SK-N-SH (cell line): Measurements from ENCODE around the gene SEZ6L. TPM values are rescaled to one million over a fixed set of nuclear protein-coding genes. Genes with fewer than 3 reads are reported as not detected.

Experiments
- CTCF ChIA-PET: fragments of 300-600, 350-600 bp; formaldehyde crosslinking; extraction: SDS; loops from one replicate; lab custom pipeline; 2021; lab: Yijun Ruan, JAX
- POLR2A ChIA-PET: fragments of 350-600 bp; sonication (Branson Sonifier 250); formaldehyde crosslinking; extraction: SDS; loops from one replicate; lab custom pipeline; 2020; ENCODE audit warnings: antibody characterized with exemption, inconsistent platforms; lab: Yijun Ruan, JAX
- DNase-seq: peaks from one replicate; pipeline ENCODE4 v3.0.0; 2012
- H2AFZ ChIP-seq: fragments of 200-600 bp; sonication (generic); 2 replicates; pipeline ENCODE4 v1.8.1; 2016; ENCODE audit warnings: antibody characterized with exemption, mild to moderate bottlenecking, low read depth
- H3F3A ChIP-seq: fragments of 200-600 bp; sonication (generic); replicated peaks from 2 replicates; pipeline ENCODE3; 2016; ENCODE audit warnings: antibody characterized with exemption, mild to moderate bottlenecking; ENCODE audit not compliant: insufficient read depth
- H3K27ac ChIP-seq, 2 experiments: fragments of 200-500 bp in 1 of 2; fragments of 200-600 bp in 1 of 2; sonication (Bioruptor generic) in 1 of 2; sonication (generic), shearing (Covaris generic) in 1 of 2; 2 replicates each; pipeline versions ENCODE4 v1.5.1 to v1.6.1; 2014 to 2016; ENCODE audit warnings: low read depth in 2 of 2, inconsistent platforms in 1 of 2, low read length in 1 of 2, mild to moderate bottlenecking in 1 of 2, mixed read lengths in 1 of 2
- H3K27me3 ChIP-seq: fragments of 200-600 bp; sonication (generic), shearing (Covaris generic); 2 replicates; pipeline ENCODE4 v1.6.1; 2016; ENCODE audit warnings: mixed run types; ENCODE audit not compliant: insufficient read depth
- H3K36me3 ChIP-seq, 2 experiments: fragments of 200-500 bp in 1 of 2; fragments of 200-600 bp in 1 of 2; sonication (Bioruptor generic) in 1 of 2; sonication (generic) in 1 of 2; replicated peaks in 1 of 2; 2 replicates each; pipeline versions ENCODE3 to v1.5.1; 2014 to 2016; ENCODE audit warnings: low read length in 1 of 2, mild to moderate bottlenecking in 1 of 2; ENCODE audit not compliant: insufficient read depth in 2 of 2, control insufficient read depth in 1 of 2
- H3K4me1 ChIP-seq, 2 experiments: fragments of 200-500 bp in 1 of 2; fragments of 200-600 bp in 1 of 2; sonication (Bioruptor generic) in 1 of 2; sonication (generic), shearing (Covaris generic) in 1 of 2; 2 replicates each; pipeline versions ENCODE4 v1.5.1 to v1.6.1; 2014 to 2016; ENCODE audit warnings: low read depth in 1 of 2, low read length in 1 of 2, mixed run types in 1 of 2; ENCODE audit not compliant: insufficient read depth in 2 of 2, control insufficient read depth in 1 of 2
- H3K4me2 ChIP-seq: fragments of 200-600 bp; sonication (generic), shearing (Covaris generic); 2 replicates; pipeline ENCODE4 v1.6.1; 2017; ENCODE audit warnings: mixed run types
- H3K4me3 ChIP-seq, 2 experiments: fragments of 200-500 bp in 1 of 2; fragments of 200-600 bp in 1 of 2; sonication (Bioruptor generic) in 1 of 2; sonication (generic), shearing (Covaris generic) in 1 of 2; 2 replicates each; pipeline versions ENCODE4 v1.5.1 to v1.8.1; 2014 to 2016; ENCODE audit warnings: low read depth in 2 of 2, inconsistent platforms in 1 of 2, low read length in 1 of 2, mild to moderate bottlenecking in 1 of 2, mixed read lengths in 1 of 2, moderate library complexity in 1 of 2
- H3K79me2 ChIP-seq: fragments of 200-600 bp; sonication (generic); 2 replicates; pipeline ENCODE4 v1.8.1; 2017; ENCODE audit warnings: mild to moderate bottlenecking; ENCODE audit not compliant: insufficient read depth
- H3K9ac ChIP-seq: fragments of 200-600 bp; sonication (generic); 2 replicates; pipeline ENCODE4 v1.6.1; 2017; ENCODE audit warnings: mixed run types
- H3K9me2 ChIP-seq: fragments of 200-600 bp; sonication (generic); 2 replicates; pipeline ENCODE4 v1.6.1; 2017; ENCODE audit warnings: mixed run types
- H3K9me3 ChIP-seq: fragments of 200-600 bp; sonication (generic); 2 replicates; pipeline ENCODE4 v1.6.1; 2017; ENCODE audit warnings: mixed run types, mild to moderate bottlenecking, moderate library complexity
- H4K20me1 ChIP-seq: fragments of 200-600 bp; sonication (generic); 2 replicates; pipeline ENCODE4 v1.6.1; 2017; ENCODE audit warnings: mild to moderate bottlenecking, mixed run types; ENCODE audit not compliant: insufficient read depth
- ELF1 ChIP-seq: IDR thresholded peaks from 2 replicates; pipeline ENCODE4 v1.4.0; 2012
- FOXM1 ChIP-seq: IDR thresholded peaks from 2 replicates; pipeline ENCODE4 v1.4.0; 2012; ENCODE audit warnings: low read depth, mild to moderate bottlenecking
- JUND ChIP-seq: IDR thresholded peaks from 2 replicates; pipeline ENCODE4 v1.4.0; 2012
- NRF1 ChIP-seq: IDR thresholded peaks from 2 replicates; pipeline ENCODE4 v1.6.1; 2012; ENCODE audit warnings: low read depth, mild to moderate bottlenecking, low read length
- RAD21 ChIP-seq: IDR thresholded peaks from 2 replicates; pipeline ENCODE4 v1.6.1; 2012; ENCODE audit warnings: mild to moderate bottlenecking, low read length
- RCOR1 ChIP-seq: fragments of 150-350 bp; IDR thresholded peaks from 2 replicates; pipeline ENCODE4 v1.6.1; 2017; ENCODE audit warnings: antibody characterized with exemption, low read length
- REST ChIP-seq: IDR thresholded peaks from 2 replicates; pipeline ENCODE4 v1.6.1; 2012; ENCODE audit warnings: mild to moderate bottlenecking, low read depth, low read length, moderate library complexity
- SIN3A ChIP-seq: IDR thresholded peaks from 2 replicates; pipeline ENCODE4 v1.6.1; 2012; ENCODE audit warnings: low read depth, mild to moderate bottlenecking, low read length, moderate library complexity, borderline replicate concordance
- TAF1 ChIP-seq: IDR thresholded peaks from 2 replicates; pipeline ENCODE4 v1.6.1; 2012; ENCODE audit warnings: low read depth, mild to moderate bottlenecking, low read length, moderate library complexity, borderline replicate concordance
- whole genome bisulfite sequencing: methylation state at CpG from one replicate; pipeline ENCODE4 v1.1.6; 2017; ENCODE audit warnings: low lambda C conversion rate; 5-methylcytosine and 5-hydroxymethylcytosine counted together
- polyA plus RNA-seq, 3 experiments: library from polyadenylated mRNA; depleted of rRNA; stranded (reverse); fragments of >200 nt; gene quantifications; 2 replicates each; pipeline ENCODE4 v1.2.3, GENCODE V29; 2012
- TF ChIP-seq, protein P1 (sequence below): IDR thresholded peaks from 2 replicates; pipeline ENCODE4 v1.4.0; 2012; ENCODE audit warnings: low read depth

The SEZ6L gene
- polyA plus RNA-seq, 1 of the 3 experiments (the other 2 are of a cell fraction): 0.10 TPM

- POLR2A ChIA-PET: no interaction called here
- H3K27me3 ChIP-seq: no peaks in the 10 kb centered on the region
- no peak overlapping the region for H2AFZ ChIP-seq
- H3K27ac ChIP-seq: no peak overlapping the region
- H3K4me2 ChIP-seq: no peak overlapping the region
- H3K4me1 ChIP-seq: no peaks in the 10 kb centered on the region; a peak in 1 of 4 replicates
- TF ChIP-seq NRF1 (no peak), JUND (no peak), TAF1 (no peak)
- TF ChIP-seq, all 33 proteins: peak for 0
- Histone ChIP-seq H3K9me3 (no peaks in the 10 kb centered on the region), H4K20me1 (no peaks in the 10 kb centered on the region), H3K79me2 (no peaks in the 10 kb centered on the region), H3K4me3 (no peak overlapping the region), H3K9ac (no peak overlapping the region), H3F3A (no peaks in the 10 kb centered on the region), H3K9me2 (no peaks in the 10 kb centered on the region), H3K36me3 (no peaks in the 10 kb centered on the region)
- CTCF ChIA-PET: interaction anchor here (1.3 kb wide), 1 partner anchor 92 kb away, joined by 3 read pairs; no protein-coding TSS in a partner anchor
- WGBS: 0% methylated on average over 1 of the region's 1 CpG
- no peak for DNase-seq
These were observed 94.9 kb downstream of the SEZ6L start for GRCh38 chr22:26264162-26264561.

DNA sequence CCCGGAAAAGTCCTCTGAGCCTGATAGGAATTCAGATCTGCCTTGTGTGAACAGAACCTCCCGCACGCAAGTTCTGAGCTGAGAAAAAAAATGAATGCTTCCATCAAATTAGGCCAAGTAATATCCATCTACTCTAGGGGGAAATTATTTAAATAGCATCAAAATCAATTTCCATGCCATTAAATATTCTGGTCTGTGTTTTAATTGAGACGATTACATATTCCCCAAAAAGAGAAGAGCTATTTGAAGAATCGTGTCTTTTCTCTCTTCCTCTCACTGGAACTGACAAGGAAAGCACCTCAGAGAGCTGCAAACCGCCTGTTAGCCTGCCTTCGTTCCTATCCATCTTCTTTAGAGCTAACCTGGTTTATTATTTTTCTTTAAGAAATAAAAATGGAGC, 96.0 kb downstream of the SEZ6L start:
- TF ChIP-seq SIN3A: no peak
- TF ChIP-seq REST: no peak
- Histone ChIP-seq H3K27ac (no peak overlapping the region), H3K9me2 (no peaks in the 10 kb centered on the region), H4K20me1 (no peaks in the 10 kb centered on the region), H3K4me2 (no peak overlapping the region), H3K36me3 (no peaks in the 10 kb centered on the region), H3K4me1 (no peaks in the 10 kb centered on the region; a peak in 1 of 4 replicates), H3K4me3 (no peak overlapping the region), H3F3A (no peaks in the 10 kb centered on the region), H3K27me3 (no peaks in the 10 kb centered on the region), H2AFZ (no peak overlapping the region), H3K9ac (no peak overlapping the region), H3K79me2 (no peaks in the 10 kb centered on the region), H3K9me3 (no peaks in the 10 kb centered on the region)
- DNase-seq: no peak
- POLR2A ChIA-PET: no interaction called here
- WGBS: 23% methylated on average over 7 of the region's 7 CpGs
- CTCF ChIA-PET: no interaction called here

GRCh38 chr22:26265909-26266308, 96.6 kb downstream of the SEZ6L start:
- Histone ChIP-seq H3K4me3 (no peak overlapping the region), H3F3A (no peaks in the 10 kb centered on the region), H3K4me1 (no peaks in the 10 kb centered on the region; a peak in 1 of 4 replicates), H3K9me2 (no peaks in the 10 kb centered on the region), H4K20me1 (no peaks in the 10 kb centered on the region), H3K4me2 (no peak overlapping the region), H3K9me3 (no peaks in the 10 kb centered on the region), H3K27ac (no peak overlapping the region), H3K9ac (no peak overlapping the region), H2AFZ (no peak overlapping the region), H3K79me2 (no peaks in the 10 kb centered on the region), H3K36me3 (no peaks in the 10 kb centered on the region), H3K27me3 (no peaks in the 10 kb centered on the region)
- CTCF ChIA-PET: no interaction called here
- WGBS: 37% methylated on average over 5 of the region's 6 CpGs
- no peak for DNase-seq
- TF ChIP-seq NRF1 (no peak), FOXM1 (no peak), RCOR1 (no peak), ELF1 (no peak), RAD21 (no peak)
- TF ChIP-seq, protein P1, sequence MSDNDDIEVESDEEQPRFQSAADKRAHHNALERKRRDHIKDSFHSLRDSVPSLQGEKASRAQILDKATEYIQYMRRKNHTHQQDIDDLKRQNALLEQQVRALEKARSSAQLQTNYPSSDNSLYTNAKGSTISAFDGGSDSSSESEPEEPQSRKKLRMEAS: no peak
- POLR2A ChIA-PET: no interaction called here
